ENCODE data around the gene ZMYND19.

Gene ZMYND19

GRCh38 chr9:137605121-137606004 lies 15.1 kb upstream of the ZMYND19 start, which contains the start of gene ARRDC1:
Gene ARRDC1, plus strand, starts transcription at chr9:137605686. Its CDS starts 32 bp downstream, at chr9:137605718.
- Histone ChIP-seq H3K9me3 (ENCODE audit: control insufficient read depth, insufficient read depth, low read depth, low read length) (no peaks in the 10 kb centered on the region), H3K27ac (ENCODE audit: extremely low read depth, low read depth, low read length) (peak within 1 kb of the TSS; percentile 72; the same call in 1 of the 2 replicates), H3K36me3 (ENCODE audit: control insufficient read depth in 2 of 2, insufficient read depth in 1 of 2, low read length in 2 of 2) (no peaks in the 10 kb centered on the region), H3K4me3 (ENCODE audit: low read depth, low read length) (peak within 1 kb of the TSS; percentile 66), H3K4me1 (ENCODE audit: control insufficient read depth, insufficient read depth, low read length) (no peaks in the 10 kb centered on the region)
- CTCF ChIA-PET = no interaction called here
- POLR2A ChIA-PET = interaction anchor here (0.5 to 2.3 kb wide), 17 partner anchors 8 to 519 kb away, joined by 3 to 43 read pairs (median 5); partner anchors contain the start of genes DPH7, EHMT1, MAN1B1 and MRPL41
- TF ChIP-seq ZNF76 (tag by site-specific recombination; IDR thresholded peaks at IDR 0.05; ENCODE audit: borderline replicate concordance, low read depth) (peak; percentile 50; the same call in 1 of the 2 replicates), KLF1 (tag by site-specific recombination; IDR thresholded peaks at IDR 0.05) (0 out of 2 replicates have a peak, but pooled peaks have one; percentile 10), GLIS1 (tag by site-specific recombination; IDR thresholded peaks at IDR 0.05) (peak; percentile 66), ZBTB1 (tag by site-specific recombination; IDR thresholded peaks at IDR 0.05) (no peak), ZBTB26 (tag by site-specific recombination; optimal IDR thresholded peaks at IDR 0.05) (peak; percentile 43), ZNF335 (tag by site-specific recombination; conservative IDR thresholded peaks at IDR 0.05) (no peak), ZNF426 (tag by site-specific recombination; IDR thresholded peaks at IDR 0.05) (no peak), ZNF549 (tag by site-specific recombination; IDR thresholded peaks at IDR 0.05) (no peak), ZNF704 (tag by site-specific recombination; IDR thresholded peaks at IDR 0.05) (no peak), ZBTB48 (tag by site-specific recombination; IDR thresholded peaks at IDR 0.05) (0 out of 2 replicates have a peak, but pooled peaks have one; percentile 16), ZSCAN30 (tag by site-specific recombination; IDR thresholded peaks at IDR 0.05) (peak; percentile 41), KLF9 (tag by site-specific recombination; IDR thresholded peaks at IDR 0.05; ENCODE audit: low read depth) (peak; percentile 50; the same call in 1 of the 2 replicates), ZNF184 (tag by site-specific recombination; IDR thresholded peaks at IDR 0.05) (no peak), ZNF792 (tag by site-specific recombination; IDR thresholded peaks at IDR 0.05) (no peak), SP2 (tag by site-specific recombination; IDR thresholded peaks at IDR 0.05) (peak; percentile 34; the same call in 1 of the 2 replicates), ZIC2 (tag by site-specific recombination; IDR thresholded peaks at IDR 0.05) (peak; percentile 35), SP3 (tag by site-specific recombination; IDR thresholded peaks at IDR 0.05) (peak; percentile 44), ZFHX2 (tag by site-specific recombination; conservative IDR thresholded peaks at IDR 0.05) (no peak; the same call in 1 of the 2 replicates), ZNF544 (tag by site-specific recombination; IDR thresholded peaks at IDR 0.05) (no peak)
- TF ChIP-seq, protein P1, sequence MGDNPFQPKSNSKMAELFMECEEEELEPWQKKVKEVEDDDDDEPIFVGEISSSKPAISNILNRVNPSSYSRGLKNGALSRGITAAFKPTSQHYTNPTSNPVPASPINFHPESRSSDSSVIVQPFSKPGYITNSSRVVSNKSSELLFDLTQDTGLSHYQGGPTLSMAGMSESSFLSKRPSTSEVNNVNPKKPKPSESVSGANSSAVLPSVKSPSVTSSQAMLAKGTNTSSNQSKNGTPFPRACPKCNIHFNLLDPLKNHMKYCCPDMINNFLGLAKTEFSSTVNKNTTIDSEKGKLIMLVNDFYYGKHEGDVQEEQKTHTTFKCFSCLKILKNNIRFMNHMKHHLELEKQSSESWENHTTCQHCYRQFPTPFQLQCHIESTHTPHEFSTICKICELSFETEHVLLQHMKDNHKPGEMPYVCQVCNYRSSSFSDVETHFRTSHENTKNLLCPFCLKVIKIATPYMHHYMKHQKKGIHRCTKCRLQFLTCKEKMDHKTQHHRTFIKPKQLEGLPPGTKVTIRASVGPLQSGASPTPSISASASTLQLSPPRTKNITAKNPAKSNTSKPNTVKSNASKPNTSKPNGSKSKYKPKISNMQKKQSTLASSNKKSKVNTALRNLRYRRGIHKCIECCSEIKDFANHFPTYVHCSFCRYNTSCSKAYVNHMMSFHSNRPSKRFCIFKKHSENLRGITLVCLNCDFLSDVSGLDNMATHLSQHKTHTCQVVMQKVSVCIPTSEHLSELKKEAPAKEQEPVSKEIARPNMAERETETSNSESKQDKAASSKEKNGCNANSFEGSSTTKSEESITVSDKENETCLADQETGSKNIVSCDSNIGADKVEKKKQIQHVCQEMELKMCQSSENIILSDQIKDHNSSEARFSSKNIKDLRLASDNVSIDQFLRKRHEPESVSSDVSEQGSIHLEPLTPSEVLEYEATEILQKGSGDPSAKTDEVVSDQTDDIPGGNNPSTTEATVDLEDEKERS (tag by site-specific recombination; IDR thresholded peaks at IDR 0.05) = no peak
- TF ChIP-seq, protein P2, sequence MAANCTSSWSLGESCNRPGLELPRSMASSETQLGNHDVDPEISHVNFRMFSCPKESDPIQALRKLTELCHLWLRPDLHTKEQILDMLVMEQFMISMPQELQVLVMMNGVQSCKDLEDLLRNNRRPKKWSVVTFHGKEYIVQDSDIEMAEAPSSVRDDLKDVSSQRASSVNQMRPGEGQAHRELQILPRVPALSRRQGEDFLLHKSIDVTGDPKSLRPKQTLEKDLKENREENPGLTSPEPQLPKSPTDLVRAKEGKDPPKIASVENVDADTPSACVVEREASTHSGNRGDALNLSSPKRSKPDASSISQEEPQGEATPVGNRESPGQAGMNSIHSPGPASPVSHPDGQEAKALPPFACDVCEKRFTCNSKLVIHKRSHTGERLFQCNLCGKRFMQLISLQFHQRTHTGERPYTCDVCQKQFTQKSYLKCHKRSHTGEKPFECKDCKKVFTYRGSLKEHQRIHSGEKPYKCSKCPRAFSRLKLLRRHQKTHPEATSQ (tag by site-specific recombination; IDR thresholded peaks at IDR 0.05) = no peak
- TF ChIP-seq, protein P3, sequence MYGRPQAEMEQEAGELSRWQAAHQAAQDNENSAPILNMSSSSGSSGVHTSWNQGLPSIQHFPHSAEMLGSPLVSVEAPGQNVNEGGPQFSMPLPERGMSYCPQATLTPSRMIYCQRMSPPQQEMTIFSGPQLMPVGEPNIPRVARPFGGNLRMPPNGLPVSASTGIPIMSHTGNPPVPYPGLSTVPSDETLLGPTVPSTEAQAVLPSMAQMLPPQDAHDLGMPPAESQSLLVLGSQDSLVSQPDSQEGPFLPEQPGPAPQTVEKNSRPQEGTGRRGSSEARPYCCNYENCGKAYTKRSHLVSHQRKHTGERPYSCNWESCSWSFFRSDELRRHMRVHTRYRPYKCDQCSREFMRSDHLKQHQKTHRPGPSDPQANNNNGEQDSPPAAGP (tag by site-specific recombination; IDR thresholded peaks at IDR 0.05) = 0 out of 2 replicates have a peak, but pooled peaks have one; percentile 16
- TF ChIP-seq, protein P4, sequence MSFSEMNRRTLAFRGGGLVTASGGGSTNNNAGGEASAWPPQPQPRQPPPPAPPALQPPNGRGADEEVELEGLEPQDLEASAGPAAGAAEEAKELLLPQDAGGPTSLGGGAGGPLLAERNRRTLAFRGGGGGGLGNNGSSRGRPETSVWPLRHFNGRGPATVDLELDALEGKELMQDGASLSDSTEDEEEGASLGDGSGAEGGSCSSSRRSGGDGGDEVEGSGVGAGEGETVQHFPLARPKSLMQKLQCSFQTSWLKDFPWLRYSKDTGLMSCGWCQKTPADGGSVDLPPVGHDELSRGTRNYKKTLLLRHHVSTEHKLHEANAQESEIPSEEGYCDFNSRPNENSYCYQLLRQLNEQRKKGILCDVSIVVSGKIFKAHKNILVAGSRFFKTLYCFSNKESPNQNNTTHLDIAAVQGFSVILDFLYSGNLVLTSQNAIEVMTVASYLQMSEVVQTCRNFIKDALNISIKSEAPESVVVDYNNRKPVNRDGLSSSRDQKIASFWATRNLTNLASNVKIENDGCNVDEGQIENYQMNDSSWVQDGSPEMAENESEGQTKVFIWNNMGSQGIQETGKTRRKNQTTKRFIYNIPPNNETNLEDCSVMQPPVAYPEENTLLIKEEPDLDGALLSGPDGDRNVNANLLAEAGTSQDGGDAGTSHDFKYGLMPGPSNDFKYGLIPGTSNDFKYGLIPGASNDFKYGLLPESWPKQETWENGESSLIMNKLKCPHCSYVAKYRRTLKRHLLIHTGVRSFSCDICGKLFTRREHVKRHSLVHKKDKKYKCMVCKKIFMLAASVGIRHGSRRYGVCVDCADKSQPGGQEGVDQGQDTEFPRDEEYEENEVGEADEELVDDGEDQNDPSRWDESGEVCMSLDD (tag by site-specific recombination; IDR thresholded peaks at IDR 0.05) = no peak
- TF ChIP-seq, protein P5, sequence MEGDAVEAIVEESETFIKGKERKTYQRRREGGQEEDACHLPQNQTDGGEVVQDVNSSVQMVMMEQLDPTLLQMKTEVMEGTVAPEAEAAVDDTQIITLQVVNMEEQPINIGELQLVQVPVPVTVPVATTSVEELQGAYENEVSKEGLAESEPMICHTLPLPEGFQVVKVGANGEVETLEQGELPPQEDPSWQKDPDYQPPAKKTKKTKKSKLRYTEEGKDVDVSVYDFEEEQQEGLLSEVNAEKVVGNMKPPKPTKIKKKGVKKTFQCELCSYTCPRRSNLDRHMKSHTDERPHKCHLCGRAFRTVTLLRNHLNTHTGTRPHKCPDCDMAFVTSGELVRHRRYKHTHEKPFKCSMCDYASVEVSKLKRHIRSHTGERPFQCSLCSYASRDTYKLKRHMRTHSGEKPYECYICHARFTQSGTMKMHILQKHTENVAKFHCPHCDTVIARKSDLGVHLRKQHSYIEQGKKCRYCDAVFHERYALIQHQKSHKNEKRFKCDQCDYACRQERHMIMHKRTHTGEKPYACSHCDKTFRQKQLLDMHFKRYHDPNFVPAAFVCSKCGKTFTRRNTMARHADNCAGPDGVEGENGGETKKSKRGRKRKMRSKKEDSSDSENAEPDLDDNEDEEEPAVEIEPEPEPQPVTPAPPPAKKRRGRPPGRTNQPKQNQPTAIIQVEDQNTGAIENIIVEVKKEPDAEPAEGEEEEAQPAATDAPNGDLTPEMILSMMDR (tag by site-specific recombination; IDR thresholded peaks at IDR 0.05) = no peak

Measured in HEK293 (cell line).